HT-29 (cell line): ENCODE results near the gene IRF9. TPM values are rescaled to one million over a fixed set of nuclear protein-coding genes. Genes with fewer than 3 reads are reported as not detected.

Experiments used
- DNase-seq: peaks from one replicate; pipeline ENCODE4 v3.0.0-alpha.2; 2015; ENCODE audit warnings: low spot score
- total RNA-seq: library from RNA; depleted of rRNA; stranded (reverse); fragments of >200 nt; shearing (Covaris generic); gene quantifications from 2 replicates; pipeline ENCODE4 v1.2.3, GENCODE V29; 2014

Gene IRF9
- total RNA-seq, 1 experiment from 2014 or later: 69.8 TPM

GRCh38 chr14:24147761-24148428 is 13.2 kb upstream of the IRF9 start:
- no peak for DNase-seq

- DNase-seq: no peak
Measured at GRCh38 chr14:24149302-24149969, 11.6 kb upstream of the IRF9 start.

- no peak for DNase-seq
Measured at GRCh38 chr14:24150061-24150460, 11.0 kb upstream of the IRF9 start.

GRCh38 chr14:24150567-24150966 is 10.5 kb upstream of the IRF9 start:
- DNase-seq: no peak

- DNase-seq: no peak
Measured at GRCh38 chr14:24150993-24151392, 10.1 kb upstream of the IRF9 start.

- no peak for DNase-seq
Measured at GRCh38 chr14:24151404-24152080, 9.5 kb upstream of the IRF9 start.

- DNase-seq: no peak
Measured at GRCh38 chr14:24155100-24155499, 6.0 kb upstream of the IRF9 start.

GRCh38 chr14:24156840-24157239 is 4.2 kb upstream of the IRF9 start:
- no peak for DNase-seq

GRCh38 chr14:24157331-24157730 is 3.7 kb upstream of the IRF9 start:
- DNase-seq: no peak

- DNase-seq: no peak
Measured at GRCh38 chr14:24159777-24160498, 1.1 kb upstream of the IRF9 start.

- no peak for DNase-seq
Measured at GRCh38 chr14:24160499-24160849, 591 bp upstream of the IRF9 start.

GRCh38 chr14:24162093-24162492 is 1.0 kb downstream of the IRF9 start:
- DNase-seq: no peak

GRCh38 chr14:24164518-24164991 is 3.5 kb downstream of the IRF9 start:
- no peak for DNase-seq

GRCh38 chr14:24165785-24166184 is 4.7 kb downstream of the IRF9 start:
- no peak for DNase-seq

GRCh38 chr14:24167469-24168114 is 6.5 kb downstream of the IRF9 start:
- no peak for DNase-seq

- no peak for DNase-seq
Measured at GRCh38 chr14:24171422-24172260, 10.6 kb downstream of the IRF9 start, which contains the start of gene REC8. Gene REC8, plus strand, starts transcription at chr14:24172080. Its CDS starts 473 bp downstream, at chr14:24172553.

GRCh38 chr14:24172261-24172860 is 11.3 kb downstream of the IRF9 start:
- DNase-seq: no peak

GRCh38 chr14:24172871-24173281 is 11.8 kb downstream of the IRF9 start:
- DNase-seq: no peak

- no peak for DNase-seq
Measured at GRCh38 chr14:24176599-24176998, 15.5 kb downstream of the IRF9 start.
